GM23248 (cell line): ENCODE measurements around the gene LRMDA. TPM values are rescaled to one million over a fixed set of nuclear protein-coding genes. Genes with fewer than 3 reads are reported as not detected.

ENCODE experiments used
- DNase-seq: peaks from one replicate; pipeline ENCODE4 v3.0.0-alpha.2; 2015
- H2AFZ ChIP-seq: fragments of 200-600 bp; sonication (generic); 2 replicates; pipeline ENCODE4 v1.6.1; 2016; ENCODE audit warnings: antibody characterized with exemption
- H3F3A ChIP-seq: fragments of 200-600 bp; sonication (generic); 2 replicates; pipeline ENCODE4 v1.6.1; 2016; ENCODE audit warnings: mild to moderate bottlenecking, antibody characterized with exemption, mixed run types; ENCODE audit not compliant: insufficient read depth
- H3K27ac ChIP-seq: fragments of 200-600 bp; sonication (generic); 2 replicates; pipeline ENCODE4 v1.5.1; 2016; ENCODE audit warnings: mild to moderate bottlenecking
- H3K27me3 ChIP-seq: fragments of 200-600 bp; sonication (generic); replicated peaks from 2 replicates; pipeline ENCODE4 v1.6.1; 2016; ENCODE audit warnings: mild to moderate bottlenecking; ENCODE audit not compliant: insufficient read depth
- H3K36me3 ChIP-seq: fragments of 200-600 bp; sonication (generic); 2 replicates; pipeline ENCODE4 v1.6.1; 2016; ENCODE audit warnings: low read depth, mild to moderate bottlenecking
- H3K4me1 ChIP-seq: fragments of 200-600 bp; sonication (generic); 2 replicates; pipeline ENCODE4 v1.6.1; 2016; ENCODE audit warnings: mild to moderate bottlenecking; ENCODE audit not compliant: insufficient read depth
- H3K4me2 ChIP-seq: fragments of 200-600 bp; sonication (generic); one replicate; pipeline ENCODE4 v1.6.1; 2016; ENCODE audit warnings: mild to moderate bottlenecking; ENCODE audit not compliant: unreplicated experiment
- H3K4me3 ChIP-seq: fragments of 200-600 bp; sonication (generic); 2 replicates; pipeline ENCODE4 v1.5.1; 2016; ENCODE audit warnings: mild to moderate bottlenecking
- H3K79me2 ChIP-seq: fragments of 200-600 bp; sonication (generic); 2 replicates; pipeline ENCODE4 v1.6.1; 2016; ENCODE audit warnings: mild to moderate bottlenecking; ENCODE audit not compliant: insufficient read depth
- H3K9ac ChIP-seq: fragments of 200-600 bp; sonication (generic); 2 replicates; pipeline ENCODE4 v1.6.1; 2016; ENCODE audit warnings: mild to moderate bottlenecking
- H3K9me2 ChIP-seq: fragments of 200-600 bp; sonication (generic); 2 replicates; pipeline ENCODE4 v1.6.1; 2016; ENCODE audit warnings: mixed run types, mild to moderate bottlenecking, moderate library complexity; ENCODE audit not compliant: insufficient read depth
- H3K9me3 ChIP-seq: fragments of 200-600 bp; sonication (generic); one replicate; pipeline ENCODE4 v1.6.1; 2017; ENCODE audit warnings: low read depth
- H4K20me1 ChIP-seq: fragments of 200-600 bp; sonication (generic); 2 replicates; pipeline ENCODE4 v1.6.0; 2016; ENCODE audit not compliant: insufficient read depth
- EZH2 ChIP-seq: fragments of 200-600 bp; sonication (generic); IDR thresholded peaks from 2 replicates; pipeline ENCODE4 v1.6.1; 2018; ENCODE audit warnings: antibody characterized with exemption, mild to moderate bottlenecking; ENCODE audit not compliant: insufficient read depth, poor library complexity, severe bottlenecking
- EZH2phosphoT487 ChIP-seq: fragments of 200-600 bp; sonication (generic); IDR thresholded peaks from 2 replicates; pipeline ENCODE4 v1.6.1; 2018; ENCODE audit warnings: antibody characterized with exemption, moderate library complexity, mild to moderate bottlenecking, low read depth; ENCODE audit not compliant: insufficient read depth
- whole genome bisulfite sequencing, 2 experiments: methylation state at CpG; one replicate each; pipeline ENCODE4 v1.1.6; 2015 to 2017; ENCODE audit warnings: low lambda C conversion rate in 2 of 2, low coverage in 1 of 2; ENCODE audit errors: missing lambda C conversion rate in 2 of 2; 5-methylcytosine and 5-hydroxymethylcytosine counted together
- in situ Hi-C: fragments of 300-500 bp; cut with MboI; formaldehyde crosslinking; loops from 2 replicates; pipeline ENCODE4 v1.15.0; 2020
- polyA plus RNA-seq: library from polyadenylated mRNA; unstranded; fragments of >200 nt; fragmentation: Nextera tagmentation; extraction: Ambion mirVana; gene quantifications from 2 replicates; pipeline ENCODE4 v1.2.1, GENCODE V29; 2016
- total RNA-seq: library from RNA; depleted of rRNA; stranded (reverse); fragments of >200 nt; shearing (Covaris generic); gene quantifications from 2 replicates; pipeline ENCODE4 v1.2.3, GENCODE V29; 2014

The LRMDA gene
- total and polyA plus RNA-seq, 2 experiments from 2014 or later = 2.6 TPM; not detected in 1

- no peaks in the 10 kb centered on the region for H4K20me1 ChIP-seq
- in situ Hi-C loops = no loop called here
- H3F3A ChIP-seq = no peaks in the 10 kb centered on the region
- H3K4me1 ChIP-seq = no peaks in the 10 kb centered on the region
- 61 to 73% methylated on average over 5 of the region's 5 CpGs for WGBS, 2 experiments
- H2AFZ ChIP-seq = no peak overlapping the region
- H3K27me3 ChIP-seq = peaks cover 32% of the 10 kb centered on the region
- H3K4me2 ChIP-seq = no peak overlapping the region
- TF ChIP-seq EZH2phosphoT487 (no peak), EZH2 (no peak)
- H3K9ac ChIP-seq = no peak overlapping the region
- H3K27ac ChIP-seq = no peak overlapping the region
- H3K36me3 ChIP-seq = no peaks in the 10 kb centered on the region
- no peaks in the 10 kb centered on the region for H3K79me2 ChIP-seq
- DNase-seq = no peak
- no peak overlapping the region for H3K4me3 ChIP-seq
- H3K9me2 ChIP-seq = no peaks in the 10 kb centered on the region
- H3K9me3 ChIP-seq = no peaks in the 10 kb centered on the region
Measured at GRCh38 chr10:75643944-75644692, 212.7 kb downstream of the LRMDA start.

GRCh38 chr10:75645704-75646103, 214.3 kb downstream of the LRMDA start:
- WGBS, 2 experiments = 46 to 57% methylated on average over 1 of the region's 1 CpG
- Histone ChIP-seq H3K9me3 (no peaks in the 10 kb centered on the region), H3K9me2 (no peaks in the 10 kb centered on the region), H3K4me2 (no peak overlapping the region), H2AFZ (no peak overlapping the region), H3F3A (no peaks in the 10 kb centered on the region), H3K36me3 (no peaks in the 10 kb centered on the region), H3K27me3 (peaks cover 28% of the 10 kb centered on the region), H3K79me2 (no peaks in the 10 kb centered on the region), H3K4me3 (no peak overlapping the region), H3K9ac (no peak overlapping the region), H4K20me1 (no peaks in the 10 kb centered on the region), H3K4me1 (no peaks in the 10 kb centered on the region), H3K27ac (no peak overlapping the region)
- TF ChIP-seq EZH2 = no peak
- no peak for TF ChIP-seq EZH2phosphoT487
- in situ Hi-C loops = no loop called here
- no peak for DNase-seq

GRCh38 chr10:75646218-75646915, 214.9 kb downstream of the LRMDA start:
- H3K4me2 ChIP-seq = no peak overlapping the region
- H3K4me1 ChIP-seq = no peaks in the 10 kb centered on the region
- no peaks in the 10 kb centered on the region for H3K36me3 ChIP-seq
- H3K4me3 ChIP-seq = no peak overlapping the region
- H3K27ac ChIP-seq = no peak overlapping the region
- in situ Hi-C loops = no loop called here
- H3F3A ChIP-seq = no peaks in the 10 kb centered on the region
- H3K9ac ChIP-seq = no peak overlapping the region
- H3K9me2 ChIP-seq = no peaks in the 10 kb centered on the region
- no peak overlapping the region for H2AFZ ChIP-seq
- no peak for DNase-seq
- H3K79me2 ChIP-seq = no peaks in the 10 kb centered on the region
- WGBS, 2 experiments = 67 to 72% methylated on average over 19 of the region's 19 CpGs
- TF ChIP-seq EZH2 = no peak
- no peak for TF ChIP-seq EZH2phosphoT487
- no peaks in the 10 kb centered on the region for H4K20me1 ChIP-seq
- H3K9me3 ChIP-seq = no peaks in the 10 kb centered on the region
- H3K27me3 ChIP-seq = peaks cover 28% of the 10 kb centered on the region

DNA sequence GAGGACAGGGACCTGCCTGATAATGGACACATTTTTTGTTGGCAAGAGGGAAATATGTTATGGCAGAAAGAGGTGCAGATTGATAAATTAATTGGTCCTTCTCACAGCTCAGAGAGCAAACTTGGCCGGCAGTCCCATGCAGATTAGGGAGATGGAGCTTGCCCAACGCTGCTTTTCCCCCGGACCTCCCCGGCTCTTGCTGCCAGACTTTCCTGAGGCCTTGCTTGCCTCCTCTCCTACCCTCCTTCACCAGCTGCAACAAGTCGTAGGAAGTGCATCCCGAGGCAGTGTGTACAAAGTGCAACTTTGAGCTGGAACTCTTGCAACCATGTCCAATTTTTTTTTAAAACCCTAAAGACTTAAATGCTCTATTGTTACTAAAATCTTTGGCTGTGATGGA, 215.5 kb downstream of the LRMDA start:
- no peaks in the 10 kb centered on the region for H3K79me2 ChIP-seq
- TF ChIP-seq EZH2phosphoT487 (no peak), EZH2 (no peak)
- no peak overlapping the region for H3K4me3 ChIP-seq
- no peaks in the 10 kb centered on the region for H3F3A ChIP-seq
- no peaks in the 10 kb centered on the region for H3K4me1 ChIP-seq
- DNase-seq = no peak
- no peaks in the 10 kb centered on the region for H3K9me2 ChIP-seq
- 72 to 76% methylated on average over 6 of the region's 6 CpGs for WGBS, 2 experiments
- H3K9ac ChIP-seq = no peak overlapping the region
- no peaks in the 10 kb centered on the region for H4K20me1 ChIP-seq
- no peak overlapping the region for H3K27ac ChIP-seq
- no peaks in the 10 kb centered on the region for H3K36me3 ChIP-seq
- H2AFZ ChIP-seq = no peak overlapping the region
- no peaks in the 10 kb centered on the region for H3K9me3 ChIP-seq
- peaks cover 22% of the 10 kb centered on the region for H3K27me3 ChIP-seq
- in situ Hi-C loops = no loop called here
- no peak overlapping the region for H3K4me2 ChIP-seq
